Activated CD4-positive, alpha-beta T cell treated with anti-CD3 and anti-CD28 coated beads for 48 hours (primary cell): ENCODE measurements around the gene TSKU.

Source experiments
- DNase-seq: peaks from one replicate; pipeline ENCODE4 v3.0.0-alpha.2; 2020

Gene TSKU

DNA sequence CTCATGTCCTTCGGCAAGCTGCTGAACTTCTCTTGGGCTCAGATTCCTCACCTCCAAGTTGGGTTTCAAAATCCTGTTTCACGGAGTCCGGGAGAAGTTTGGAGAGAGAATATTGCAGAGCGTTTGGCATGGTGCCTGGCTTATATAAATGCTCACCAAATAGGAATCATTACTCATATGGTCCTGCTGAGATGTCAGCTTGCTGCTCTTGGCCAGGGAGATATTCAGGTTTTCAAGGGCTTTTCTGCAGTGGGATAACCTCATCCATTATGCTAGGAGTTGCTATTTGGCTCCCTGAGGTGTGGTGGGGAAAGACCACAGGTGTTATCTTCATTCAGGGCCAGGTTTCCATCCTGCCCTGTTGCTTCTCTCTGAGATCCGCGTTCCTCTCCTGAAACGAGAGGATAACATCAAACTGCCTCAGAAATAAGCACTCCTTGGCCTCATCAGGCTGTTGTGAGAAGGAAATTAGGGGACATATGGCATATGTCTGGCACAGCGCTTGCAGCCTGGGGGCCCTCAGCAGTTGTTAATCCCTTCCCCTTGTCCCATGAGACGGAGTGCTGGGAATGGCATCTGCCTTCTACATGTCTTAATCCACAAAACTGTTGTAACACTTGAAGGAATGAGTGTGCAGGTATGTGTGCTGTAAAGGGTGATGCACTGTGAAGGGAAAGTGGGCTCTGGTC lies 47.6 kb downstream of the TSKU start:
- no peak for DNase-seq

DNA sequence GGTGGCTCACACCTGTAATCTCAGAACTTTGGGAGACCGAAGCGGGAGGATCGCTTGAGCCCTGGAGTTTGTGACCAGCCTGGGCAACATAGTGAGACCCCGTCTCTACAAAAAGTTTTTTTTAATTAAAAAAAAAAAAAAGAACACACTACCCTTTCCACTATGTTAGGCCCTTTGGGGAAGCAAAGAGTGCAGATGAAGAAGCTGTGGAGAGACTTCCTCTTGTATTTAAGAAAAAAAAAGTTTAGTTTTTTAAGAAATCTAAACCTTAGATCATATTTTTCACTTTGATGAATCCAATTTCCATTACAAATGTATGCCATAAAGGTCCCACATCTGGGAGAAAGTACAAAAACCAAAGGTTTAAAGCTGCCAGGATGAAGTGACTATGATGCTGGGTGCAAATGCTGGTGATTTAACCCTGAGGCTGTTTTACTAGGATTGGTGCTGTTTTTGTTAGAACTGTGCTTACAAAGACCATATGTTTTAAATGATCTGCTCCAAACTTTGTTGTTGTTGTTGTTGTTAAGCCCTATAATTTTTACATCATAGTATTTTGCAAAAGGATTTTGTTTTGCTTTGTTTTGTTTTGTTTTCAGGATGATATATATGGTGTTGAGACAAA lies 48.6 kb downstream of the TSKU start:
- no peak for DNase-seq

DNA sequence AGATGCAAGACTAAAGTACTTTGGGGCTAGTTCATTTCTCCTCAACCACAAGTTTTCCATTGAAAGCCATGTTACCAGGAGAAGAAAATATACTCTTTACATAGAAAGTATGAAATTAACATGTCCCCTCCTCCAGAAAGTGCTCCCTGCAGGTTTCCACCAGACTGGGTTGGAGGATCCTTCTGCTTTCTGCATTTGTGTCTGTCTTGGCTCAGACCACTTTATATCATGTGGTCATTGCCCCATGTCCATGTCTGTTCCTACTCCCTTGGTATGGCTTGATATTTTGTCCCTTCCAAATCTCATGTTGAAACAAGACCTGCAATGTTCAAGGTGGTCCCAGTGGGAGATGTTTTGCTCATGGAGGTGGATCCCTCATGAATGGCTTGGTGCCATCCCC lies 49.2 kb downstream of the TSKU start:
- DNase-seq = no peak

DNA sequence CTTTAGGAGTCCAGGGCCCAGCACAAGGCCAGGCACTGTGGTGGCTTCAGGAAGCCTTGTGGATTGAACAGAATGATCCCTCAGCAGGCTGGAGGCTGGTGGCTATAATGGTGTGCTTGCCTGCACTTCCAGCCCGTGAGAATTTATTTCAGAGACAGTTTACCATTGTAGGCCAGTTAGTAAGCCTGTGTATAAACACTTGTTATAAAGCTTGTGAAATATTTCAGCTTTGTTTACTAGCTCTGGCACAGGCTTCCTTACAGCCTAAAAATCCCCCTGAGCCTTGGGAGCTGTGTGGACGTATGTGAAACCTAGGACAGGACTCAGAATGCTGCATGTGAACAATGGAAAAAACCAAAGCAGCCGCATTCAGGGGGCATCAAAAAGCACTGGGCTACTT lies 51.0 kb downstream of the TSKU start:
- no peak for DNase-seq

DNA sequence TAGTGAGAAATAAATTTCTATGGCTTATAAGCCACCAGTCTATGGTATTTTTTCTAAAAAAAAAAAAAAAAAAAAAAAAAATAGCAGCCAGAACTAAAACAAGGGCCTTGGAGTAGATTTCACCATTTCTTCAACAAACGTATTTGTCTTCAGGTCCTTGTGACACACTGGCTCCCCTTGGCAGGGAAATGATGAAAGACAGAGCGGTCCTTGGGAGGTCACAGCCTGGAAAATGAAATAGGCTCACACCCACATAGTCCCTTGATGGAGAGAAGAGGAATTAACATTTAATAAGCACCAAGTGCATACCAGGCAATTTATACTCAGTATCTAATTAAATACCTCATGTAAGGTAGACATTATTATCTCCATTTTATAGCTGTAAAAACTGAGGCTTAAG lies 51.9 kb downstream of the TSKU start:
- no peak for DNase-seq

DNA sequence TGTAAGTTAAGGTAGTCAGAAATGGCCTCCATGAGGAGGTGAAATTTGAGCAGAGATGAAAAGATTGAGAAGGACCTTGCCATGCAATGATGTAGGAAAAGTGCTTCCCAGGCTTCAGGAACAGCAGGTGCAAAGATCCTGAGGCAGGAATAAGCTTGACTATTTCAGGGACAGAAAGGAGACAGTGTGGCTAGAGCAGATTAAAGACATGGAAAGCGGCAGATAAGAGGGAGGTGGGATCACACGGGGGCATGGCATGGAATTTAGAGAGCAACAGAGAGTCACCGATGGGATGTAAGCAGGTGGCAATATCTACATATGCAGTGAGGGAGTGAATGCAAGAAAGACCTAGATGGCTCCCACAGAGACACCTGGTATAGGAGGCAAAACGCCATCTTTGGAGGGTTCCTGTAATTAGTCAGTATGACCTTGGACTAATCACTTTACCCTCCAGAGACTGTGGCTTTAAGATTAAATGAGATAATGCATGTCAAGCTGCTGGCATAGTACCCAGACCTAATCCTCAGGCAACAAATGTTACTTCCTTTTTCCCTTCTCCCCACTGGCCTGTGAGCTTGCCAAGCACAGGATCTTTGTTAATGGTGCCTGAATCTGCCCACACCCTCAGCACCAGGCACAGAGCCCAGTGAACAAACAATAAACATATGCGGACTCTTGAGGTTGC lies 52.9 kb downstream of the TSKU start:
- DNase-seq = no peak

DNA sequence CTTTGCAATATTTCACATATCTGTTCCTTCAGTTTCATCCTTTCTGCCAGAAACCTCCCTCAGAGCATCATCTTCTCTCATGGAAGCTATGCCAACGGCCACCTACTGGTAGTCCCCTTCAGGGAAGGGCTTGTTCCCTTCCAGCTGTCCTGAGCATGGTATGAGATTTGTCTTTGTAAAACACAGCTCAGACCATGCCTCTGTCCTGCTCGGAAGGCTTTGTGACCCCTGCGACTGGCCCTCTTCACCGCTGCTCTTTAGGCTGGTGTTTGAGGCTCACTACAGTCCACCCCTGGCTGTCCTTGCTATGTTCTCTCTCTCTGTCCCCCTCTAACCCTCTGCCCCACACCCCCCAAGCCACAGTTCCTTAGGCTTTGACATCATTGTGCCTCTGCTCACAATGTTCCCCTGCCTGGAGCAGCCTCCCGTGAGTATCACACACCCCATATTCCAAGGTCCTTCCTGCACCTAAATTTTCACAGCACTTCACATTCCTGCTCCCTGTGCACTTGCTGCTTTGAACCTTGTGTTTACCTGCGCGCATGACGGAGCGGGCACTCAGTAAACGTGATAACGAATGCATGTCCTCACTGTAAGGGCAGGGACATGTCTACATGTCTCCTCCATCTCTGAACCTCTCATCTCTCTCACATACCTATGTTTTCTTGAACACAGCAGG lies 53.6 kb downstream of the TSKU start:
- DNase-seq = no peak

DNA sequence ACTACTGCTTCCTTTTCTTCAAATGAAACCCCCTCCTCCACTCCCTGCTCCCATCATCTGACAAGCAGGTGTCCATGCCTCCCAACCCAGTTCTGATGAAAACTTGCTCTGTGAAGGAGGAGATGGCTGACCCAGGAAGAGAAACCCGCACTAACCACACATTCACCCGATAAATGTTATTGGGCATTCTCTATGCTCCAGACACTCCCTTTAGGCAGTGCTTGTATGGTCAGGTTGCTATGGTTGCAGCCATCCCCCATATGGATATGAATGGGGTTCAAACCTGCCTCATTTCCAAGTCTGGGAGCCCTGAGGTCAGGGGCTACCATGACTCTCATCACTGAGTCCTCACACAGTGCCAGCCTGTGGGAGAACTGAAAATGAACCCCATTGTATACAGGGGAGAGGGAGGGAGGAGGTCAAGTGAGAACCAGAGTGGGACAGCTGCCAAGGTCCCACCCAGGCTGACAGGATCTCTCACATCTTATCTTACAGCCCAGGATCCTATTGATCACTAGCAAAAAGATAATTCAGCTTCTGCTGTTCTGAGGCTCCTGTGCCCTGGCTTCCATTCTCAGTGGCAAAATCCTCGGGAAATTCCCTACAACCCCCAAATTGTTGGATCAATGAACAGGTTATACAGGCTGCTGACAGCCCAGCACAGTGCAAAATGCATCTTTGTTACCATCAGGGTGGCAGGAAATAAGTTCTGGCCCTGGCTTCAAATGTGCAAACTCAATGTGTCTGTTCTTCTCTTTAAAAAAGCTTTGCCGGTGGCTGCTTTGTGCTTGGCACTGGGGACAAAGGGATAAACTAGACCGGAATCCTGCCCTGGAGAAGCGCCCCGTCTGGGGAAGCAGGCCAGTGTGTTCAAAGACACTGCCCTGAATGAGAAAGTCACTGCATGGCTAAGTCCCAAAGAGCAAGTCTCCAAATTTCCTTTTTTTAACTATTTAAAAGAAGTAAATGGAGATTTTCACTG lies 54.8 kb downstream of the TSKU start:
- no peak for DNase-seq

DNA sequence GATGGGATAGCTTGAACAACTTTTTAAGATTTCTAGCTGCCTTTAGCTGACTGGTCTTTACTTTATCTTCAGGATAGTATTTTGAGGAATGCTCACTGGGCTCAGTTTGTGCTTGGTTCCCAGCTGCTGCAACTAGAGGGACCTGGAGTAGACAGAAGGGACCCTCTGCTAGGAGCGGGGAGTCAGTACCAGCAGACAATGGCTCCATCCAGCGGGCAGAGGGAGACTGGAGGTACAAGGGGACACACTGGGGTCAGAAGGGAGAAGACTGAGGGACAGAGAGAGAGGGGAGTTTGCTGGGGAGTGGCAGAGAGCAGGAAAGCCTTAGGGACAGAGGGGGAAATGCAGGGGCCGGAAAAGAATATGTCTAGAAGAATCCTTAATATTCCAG lies 55.5 kb downstream of the TSKU start:
- no peak for DNase-seq

DNA sequence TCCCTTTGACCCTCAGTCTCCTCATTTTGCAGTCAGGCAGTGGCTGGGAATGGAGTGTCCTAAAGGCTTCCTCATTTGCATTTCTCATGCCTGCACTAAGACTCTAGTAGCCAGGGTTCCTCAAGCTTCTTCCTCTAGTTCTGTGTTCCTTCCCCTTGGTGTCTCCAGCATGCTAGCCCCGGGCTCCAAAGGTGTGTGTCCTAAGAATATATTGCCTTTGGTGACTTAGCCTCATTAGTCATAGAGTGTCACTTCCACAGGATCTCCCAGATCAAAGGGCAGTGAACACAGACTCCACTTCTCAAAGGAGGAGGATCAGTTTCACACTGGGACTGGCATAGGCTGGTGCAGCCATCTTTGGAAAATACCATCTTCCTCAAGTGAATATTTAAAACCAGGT lies 56.2 kb downstream of the TSKU start:
- no peak for DNase-seq

DNA sequence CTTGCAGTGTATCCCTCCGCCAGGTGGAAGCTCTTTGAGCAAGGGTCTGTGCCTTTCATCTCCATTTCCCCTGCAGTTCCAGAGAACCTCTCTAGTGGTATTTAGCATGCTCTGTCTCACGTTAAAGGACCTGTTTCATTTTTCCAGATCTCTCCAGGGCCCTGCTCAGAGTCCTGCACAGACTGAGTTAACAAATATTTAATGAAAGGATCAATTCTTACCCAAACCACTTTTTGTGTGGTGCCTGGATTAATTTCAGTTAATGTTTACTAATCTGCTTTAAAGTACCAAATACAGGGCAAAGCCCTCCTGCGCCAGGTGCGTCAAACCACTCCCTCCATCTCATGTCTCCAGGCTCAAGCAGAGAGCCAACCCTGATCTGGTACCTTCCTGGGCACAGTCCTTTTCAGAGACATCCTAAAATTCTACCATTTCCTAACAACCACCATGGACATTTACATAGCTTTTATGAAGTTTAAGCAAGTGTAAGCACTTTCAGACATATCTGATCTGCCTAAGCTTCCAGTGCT lies 58.8 kb downstream of the TSKU start:
- no peak for DNase-seq

DNA sequence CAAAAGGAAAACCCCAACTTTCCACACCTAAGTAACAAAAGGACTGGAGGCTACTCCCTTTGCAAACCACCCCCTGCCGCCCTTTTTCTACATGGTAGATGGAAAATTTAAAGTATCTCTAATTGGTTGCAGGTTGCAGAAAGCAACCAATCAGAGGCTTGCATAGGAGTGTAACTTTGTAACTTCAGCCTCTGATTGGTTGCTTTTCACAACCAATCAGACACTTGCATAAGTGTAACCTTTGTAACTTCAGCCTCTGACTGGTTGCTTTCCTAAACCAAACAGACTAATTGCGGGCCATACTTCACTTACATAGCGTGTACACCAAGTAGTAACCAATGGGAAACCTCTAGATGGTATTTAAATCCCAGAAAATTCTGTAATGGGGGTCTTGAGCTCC lies 60.8 kb downstream of the TSKU start:
- DNase-seq = no peak

DNA sequence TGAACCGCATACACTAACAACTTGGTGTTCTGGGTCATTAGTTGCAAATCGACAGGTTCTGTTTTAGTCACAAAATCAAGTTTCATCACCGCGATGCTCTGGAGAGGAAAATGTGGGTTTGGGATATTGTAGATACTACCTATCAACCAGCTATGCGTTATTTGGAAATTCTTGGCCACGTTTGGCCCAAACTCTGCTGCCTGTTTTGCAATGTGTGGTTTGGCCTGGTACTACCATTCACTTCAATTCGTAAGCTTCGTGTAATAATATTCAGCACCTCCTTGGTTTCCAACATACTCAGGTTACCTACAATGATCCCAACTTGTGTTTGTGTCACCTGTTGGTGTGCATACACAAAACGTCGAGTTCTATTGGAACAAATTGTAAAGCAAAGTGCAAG lies 61.4 kb downstream of the TSKU start:
- DNase-seq = no peak

DNA sequence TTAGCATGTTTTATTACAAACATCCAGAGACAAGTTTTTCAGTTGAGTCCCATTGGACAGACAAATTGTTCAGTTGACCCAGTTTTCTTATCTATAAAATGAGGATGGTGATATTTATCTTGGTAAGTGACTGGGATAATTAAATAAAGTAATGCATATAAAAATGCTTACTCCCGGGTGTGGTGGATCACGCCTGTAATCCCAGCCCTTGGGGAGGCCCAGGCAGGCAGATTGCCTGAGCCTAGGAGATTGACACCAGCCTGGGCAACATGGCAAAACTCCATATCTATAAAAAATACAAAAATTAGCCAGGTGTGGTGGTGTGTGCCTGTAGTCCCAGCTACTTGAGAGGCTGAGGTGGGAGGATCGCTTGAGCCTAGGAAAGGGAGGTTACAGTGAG lies 61.9 kb downstream of the TSKU start:
- DNase-seq = no peak

DNA sequence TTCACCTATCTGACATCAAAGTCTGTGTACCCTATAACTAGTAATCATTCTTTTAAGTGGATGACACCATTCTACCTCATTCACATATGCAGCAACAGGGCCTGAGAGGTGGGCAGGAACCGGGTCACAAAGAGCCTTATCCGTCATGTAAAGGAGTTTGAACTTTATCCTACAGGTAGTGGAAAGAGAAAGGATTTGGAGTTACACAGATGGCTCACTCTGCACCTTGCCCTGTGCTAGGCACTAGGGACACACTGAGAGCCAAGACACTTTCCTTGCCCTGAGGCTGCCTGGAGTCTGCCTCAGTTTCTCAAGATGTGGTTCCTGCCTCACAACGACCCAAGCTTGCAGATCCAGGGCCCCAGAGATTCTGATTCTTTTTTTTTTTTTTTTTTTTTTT lies 63.3 kb downstream of the TSKU start:
- no peak for DNase-seq
